NCI-H1694 treated with DMSO at 0.1 percent for 48 hours (cell line): ENCODE data around the gene SH2D4B.
A peak's percentile ranks its signal among the peaks of the same experiment; 100 is the strongest.

ENCODE experiments used
- DNase-seq: peaks from one replicate; lab custom pipeline; 2025; lab: John Stamatoyannopoulos, UW

The SH2D4B gene

GRCh38 chr10:80633383-80633860 lies 95.7 kb downstream of the SH2D4B start:
- no peak for DNase-seq

GRCh38 chr10:80633910-80634309 lies 96.2 kb downstream of the SH2D4B start:
- no peak for DNase-seq

GRCh38 chr10:80642661-80643060 lies 105.0 kb downstream of the SH2D4B start:
- peak; percentile 22 for DNase-seq

GRCh38 chr10:80646366-80646765 lies 108.7 kb downstream of the SH2D4B start:
- no peak for DNase-seq

GRCh38 chr10:80647173-80647833 lies 109.6 kb downstream of the SH2D4B start:
- no peak for DNase-seq

GRCh38 chr10:80648106-80648505 lies 110.4 kb downstream of the SH2D4B start:
- DNase-seq: no peak

GRCh38 chr10:80649183-80649582 lies 111.5 kb downstream of the SH2D4B start:
- DNase-seq: no peak

- DNase-seq: no peak
Observed at GRCh38 chr10:80655898-80656297, 118.2 kb downstream of the SH2D4B start.

- DNase-seq: no peak
Observed at GRCh38 chr10:80658068-80658467, 120.4 kb downstream of the SH2D4B start.

- DNase-seq: no peak
Observed at GRCh38 chr10:80659289-80659688, 121.6 kb downstream of the SH2D4B start.

GRCh38 chr10:80660266-80660665 lies 122.6 kb downstream of the SH2D4B start:
- DNase-seq: no peak

- DNase-seq: no peak
Observed at GRCh38 chr10:80660736-80661135, 123.0 kb downstream of the SH2D4B start.

- no peak for DNase-seq
Observed at GRCh38 chr10:80661526-80661925, 123.8 kb downstream of the SH2D4B start.

- peak; percentile 51 for DNase-seq
Observed at GRCh38 chr10:80662429-80663261, 124.9 kb downstream of the SH2D4B start.

- DNase-seq: peak; percentile 48
Observed at GRCh38 chr10:80664071-80664680, 126.5 kb downstream of the SH2D4B start.

GRCh38 chr10:80669485-80669884 lies 131.8 kb downstream of the SH2D4B start:
- no peak for DNase-seq

GRCh38 chr10:80670774-80671173 lies 133.1 kb downstream of the SH2D4B start:
- no peak for DNase-seq

- no peak for DNase-seq
Observed at GRCh38 chr10:80671847-80672246, 134.1 kb downstream of the SH2D4B start.

- no peak for DNase-seq
Observed at GRCh38 chr10:80672613-80673012, 134.9 kb downstream of the SH2D4B start.

- DNase-seq: no peak
Observed at GRCh38 chr10:80674809-80675208, 137.1 kb downstream of the SH2D4B start.

GRCh38 chr10:80681142-80681541 lies 143.4 kb downstream of the SH2D4B start:
- DNase-seq: no peak

GRCh38 chr10:80684259-80684658 lies 146.6 kb downstream of the SH2D4B start:
- no peak for DNase-seq

GRCh38 chr10:80685355-80685754 lies 147.7 kb downstream of the SH2D4B start:
- DNase-seq: no peak
